Pons (tissue), 1 donor: ENCODE data around the gene FAM83B.
"Not testable (repeated sequence)": the region's sequence is repeated elsewhere in the genome, so short reads cannot be mapped to it uniquely, and the experiment has no call there.

Experiments used
- DNase-seq: peaks from one replicate; pipeline ENCODE4 v3.0.0-alpha.2; 2016; ENCODE audit warnings: low spot score

FAM83B gene

GRCh38 chr6:54846243-54846856 lies at the start of gene FAM83B:
Gene FAM83B, plus strand, starts transcription at chr6:54846771. Its CDS starts 23,476 bp downstream, at chr6:54870247.
- no peak for DNase-seq

DNA sequence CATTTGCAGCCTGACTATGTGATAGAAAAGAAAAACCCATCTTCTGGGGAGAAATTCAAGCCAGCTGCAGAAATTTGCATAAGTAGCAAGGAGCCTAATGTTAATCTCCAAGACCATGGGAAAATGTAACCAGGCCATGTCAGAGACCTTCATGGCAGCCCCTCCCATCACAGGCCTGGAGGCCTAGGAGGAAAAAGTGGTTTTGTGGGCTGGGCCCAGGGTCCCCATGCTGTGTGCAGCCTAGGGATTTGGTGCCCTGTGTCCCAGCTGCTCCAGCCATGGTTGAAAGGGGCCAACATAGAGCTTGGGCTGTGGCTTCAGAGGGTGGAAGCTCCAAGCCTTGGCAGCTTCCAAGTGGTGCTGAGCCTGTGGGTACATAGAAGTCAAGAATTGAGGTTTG lies 49.7 kb upstream of the FAM83B start:
- not testable (repeated sequence) for DNase-seq

DNA sequence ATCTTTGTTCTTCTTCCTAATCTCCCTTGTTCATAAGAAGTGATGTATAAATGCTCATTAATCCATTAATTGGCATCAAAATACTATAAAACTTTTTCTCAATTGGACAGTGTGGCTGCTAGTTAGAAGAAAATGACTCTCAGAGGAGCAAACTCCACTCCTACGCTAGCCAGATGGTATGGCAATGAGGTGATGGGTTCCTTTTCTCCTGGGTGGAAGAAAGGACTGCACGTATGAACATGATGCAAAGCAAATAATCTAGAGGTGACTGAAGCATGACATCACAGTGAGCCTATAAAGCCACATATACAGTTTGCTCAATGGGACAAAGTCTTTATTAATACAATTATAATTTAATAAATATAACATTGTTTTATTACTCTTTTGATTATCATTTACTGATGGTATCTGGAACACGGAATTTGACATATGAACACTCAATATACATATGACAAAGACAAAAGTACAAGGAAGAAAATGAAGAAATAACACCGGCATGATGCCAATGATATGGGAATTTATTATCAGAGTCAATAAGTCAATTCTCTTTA lies 46.4 kb upstream of the FAM83B start:
- DNase-seq: no peak

GRCh38 chr6:54801244-54801643 lies 45.3 kb upstream of the FAM83B start:
- DNase-seq: no peak

DNA sequence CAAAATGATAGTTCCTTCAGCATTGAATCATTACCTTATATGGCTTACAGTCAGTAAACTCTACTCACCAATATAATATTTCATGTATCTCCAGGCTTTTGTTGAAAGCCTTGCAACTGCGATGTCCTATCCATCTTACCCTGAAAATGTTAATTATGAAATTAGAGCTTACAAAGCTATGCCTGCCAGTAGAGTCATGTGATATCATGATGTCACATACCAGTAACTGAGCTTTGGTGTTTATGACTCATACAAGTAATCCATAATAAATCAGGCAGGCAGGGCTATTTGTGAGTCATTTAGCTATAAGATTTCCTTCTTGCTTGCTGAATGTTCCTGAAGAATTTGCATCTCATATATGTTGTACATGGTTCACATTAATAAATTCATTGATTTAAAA lies 44.9 kb upstream of the FAM83B start:
- DNase-seq: no peak

DNA sequence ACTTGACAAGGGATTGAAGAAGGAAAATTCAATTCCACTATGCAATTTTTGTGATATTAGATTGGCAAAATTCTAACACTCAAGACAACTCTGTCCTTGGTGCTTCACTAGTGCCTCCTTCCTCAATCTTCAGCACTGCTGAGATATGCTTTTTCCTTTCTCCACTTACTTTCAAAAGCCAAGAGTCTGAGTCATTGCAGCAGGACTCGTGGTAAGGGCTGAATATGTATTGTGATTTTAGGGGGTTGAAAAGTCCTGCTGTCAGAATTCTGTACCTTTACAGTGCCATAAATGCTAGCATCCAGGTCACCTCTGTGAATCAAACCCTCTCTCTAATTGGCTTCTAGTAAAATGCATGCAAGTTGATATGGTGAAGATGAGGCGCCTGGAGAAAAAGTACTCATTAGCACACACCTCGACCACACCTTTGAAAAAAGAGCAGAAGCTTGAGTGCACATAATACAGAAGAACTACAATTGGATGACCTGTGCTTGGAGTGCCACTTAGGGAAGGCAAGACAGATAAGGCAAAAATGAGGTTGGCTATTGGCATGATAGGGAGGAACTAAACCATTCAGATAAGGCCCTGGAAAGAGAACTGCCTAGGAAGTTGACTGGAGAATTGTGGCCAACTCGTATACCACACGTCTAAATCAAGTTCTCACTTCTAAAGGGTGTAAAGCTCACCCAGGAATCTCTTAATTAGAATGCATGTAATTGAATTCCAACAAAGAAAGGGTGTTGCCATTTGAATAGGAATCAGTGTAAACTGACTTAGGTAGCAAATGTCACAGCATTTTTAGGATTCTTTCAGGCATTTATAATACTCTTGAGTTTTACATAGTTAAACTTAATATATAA lies 43.6 kb upstream of the FAM83B start:
- peak; percentile 17 for DNase-seq

DNA sequence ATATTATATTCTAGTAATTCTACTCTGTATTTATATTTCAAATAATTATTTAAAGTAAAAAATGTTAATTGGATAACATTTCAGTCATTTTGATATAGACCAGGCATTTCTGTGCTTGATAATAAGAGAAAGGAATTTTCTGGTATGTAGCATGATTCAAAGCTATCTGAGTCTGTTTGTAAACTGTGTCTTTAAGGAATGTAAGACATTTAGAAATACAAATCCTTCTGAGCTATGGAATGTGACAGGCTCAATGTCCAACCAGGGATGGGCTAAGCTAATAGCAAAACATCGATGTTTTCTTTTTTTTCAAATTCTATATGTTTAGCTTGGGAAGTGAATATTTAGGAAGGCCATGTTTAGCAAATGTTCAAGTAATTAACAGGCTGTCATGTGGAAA lies 41.5 kb upstream of the FAM83B start:
- no peak for DNase-seq

- DNase-seq: no peak
These were observed 36.4 kb upstream of the FAM83B start for GRCh38 chr6:54810147-54810546.

DNA sequence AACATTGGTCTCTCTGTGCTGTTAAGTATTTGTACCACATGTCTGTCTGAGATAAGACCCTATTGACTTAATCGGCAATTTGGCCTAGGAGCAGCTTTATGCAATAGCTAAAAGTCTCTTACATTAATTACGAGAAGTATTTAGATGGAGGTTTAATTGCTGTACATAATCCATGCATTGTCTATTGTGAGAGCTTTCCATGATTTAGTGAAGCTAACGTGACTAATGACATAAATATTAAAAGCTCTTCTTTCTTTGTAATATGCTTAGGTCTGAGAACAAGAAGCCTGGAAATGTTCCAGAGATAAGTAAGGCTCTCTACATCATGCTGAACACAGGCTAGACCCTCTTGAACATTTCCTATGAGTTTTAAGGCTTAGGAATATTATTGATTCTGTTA lies 32.7 kb upstream of the FAM83B start:
- DNase-seq: no peak

DNA sequence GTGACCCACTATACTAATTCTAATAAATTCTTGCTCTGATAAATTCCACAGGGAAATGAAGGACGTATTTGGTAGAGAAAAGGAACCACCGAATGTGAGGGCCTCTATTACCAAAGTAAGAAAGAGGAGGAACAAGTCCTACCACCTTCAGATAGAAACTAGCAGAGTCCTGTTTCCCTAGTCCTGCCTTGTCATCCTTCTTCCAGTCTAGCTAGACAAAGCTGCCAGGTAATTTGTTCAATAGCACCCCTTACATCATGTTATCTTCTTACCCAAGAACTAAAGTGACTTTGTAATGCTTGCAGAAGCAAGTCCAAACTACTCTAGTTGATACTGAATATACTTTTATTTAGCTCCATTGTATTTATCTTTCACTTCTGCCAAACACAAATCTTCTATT lies 29.3 kb upstream of the FAM83B start:
- no peak for DNase-seq

- no peak for DNase-seq
These were observed 28.7 kb upstream of the FAM83B start for GRCh38 chr6:54817834-54818233.

GRCh38 chr6:54824225-54824624 lies 22.3 kb upstream of the FAM83B start:
- DNase-seq: not testable (repeated sequence)

DNA sequence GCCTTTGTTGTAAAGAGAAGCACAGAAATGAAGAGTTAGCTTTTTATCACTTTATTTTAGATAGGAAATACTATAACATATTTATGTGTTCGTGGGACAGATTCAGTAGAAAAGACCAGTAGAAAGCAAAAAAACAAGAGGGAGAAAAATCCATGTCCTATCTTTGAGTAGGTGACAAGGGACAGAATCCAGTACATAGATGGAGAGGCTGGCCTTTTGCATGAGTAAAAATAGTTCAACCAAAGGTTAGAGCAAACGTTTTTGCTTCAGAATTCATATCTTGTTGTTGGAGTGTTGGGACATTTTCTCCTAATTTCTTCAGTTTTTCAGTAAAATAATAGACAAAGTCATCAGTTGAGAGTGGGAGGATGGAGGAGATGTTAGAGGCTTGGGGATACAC lies 19.6 kb upstream of the FAM83B start:
- no peak for DNase-seq

DNA sequence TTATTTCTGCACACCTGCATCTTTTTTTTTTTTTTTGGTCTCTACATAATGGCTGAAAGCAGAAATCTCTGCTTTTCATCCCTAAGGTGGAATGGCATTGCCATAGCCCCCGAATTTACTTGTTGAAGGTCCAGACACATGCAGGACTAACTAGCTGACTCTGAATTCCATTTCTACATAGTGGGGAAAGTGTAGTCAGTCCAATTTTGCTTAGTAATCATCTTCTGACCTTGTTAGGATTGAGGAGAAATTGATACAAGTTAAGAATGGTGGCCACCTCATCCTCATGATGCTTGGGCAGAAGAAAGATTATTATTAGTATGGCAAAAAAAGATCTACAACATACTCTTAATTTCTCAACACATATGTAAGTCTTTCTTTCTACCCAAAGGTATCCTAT lies 16.4 kb upstream of the FAM83B start:
- no peak for DNase-seq

DNA sequence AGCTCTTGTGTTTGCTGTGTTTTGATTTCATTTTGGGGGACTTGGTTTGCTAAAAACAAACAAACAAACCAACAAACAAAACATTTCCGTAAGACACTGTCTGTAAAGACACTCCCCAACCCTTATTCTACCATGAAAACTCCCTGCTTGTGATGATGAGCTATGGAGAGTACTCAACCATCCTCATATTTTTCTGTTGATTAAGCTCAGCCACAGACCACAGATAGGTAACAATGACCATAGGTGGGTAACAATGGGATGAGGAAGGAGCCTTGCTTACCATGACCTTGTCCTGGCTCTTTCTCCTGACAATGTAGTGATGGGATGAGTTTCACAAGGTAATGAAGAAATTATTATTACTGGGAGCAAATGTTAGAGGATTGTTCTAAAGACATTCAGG lies 11.4 kb upstream of the FAM83B start:
- no peak for DNase-seq

DNA sequence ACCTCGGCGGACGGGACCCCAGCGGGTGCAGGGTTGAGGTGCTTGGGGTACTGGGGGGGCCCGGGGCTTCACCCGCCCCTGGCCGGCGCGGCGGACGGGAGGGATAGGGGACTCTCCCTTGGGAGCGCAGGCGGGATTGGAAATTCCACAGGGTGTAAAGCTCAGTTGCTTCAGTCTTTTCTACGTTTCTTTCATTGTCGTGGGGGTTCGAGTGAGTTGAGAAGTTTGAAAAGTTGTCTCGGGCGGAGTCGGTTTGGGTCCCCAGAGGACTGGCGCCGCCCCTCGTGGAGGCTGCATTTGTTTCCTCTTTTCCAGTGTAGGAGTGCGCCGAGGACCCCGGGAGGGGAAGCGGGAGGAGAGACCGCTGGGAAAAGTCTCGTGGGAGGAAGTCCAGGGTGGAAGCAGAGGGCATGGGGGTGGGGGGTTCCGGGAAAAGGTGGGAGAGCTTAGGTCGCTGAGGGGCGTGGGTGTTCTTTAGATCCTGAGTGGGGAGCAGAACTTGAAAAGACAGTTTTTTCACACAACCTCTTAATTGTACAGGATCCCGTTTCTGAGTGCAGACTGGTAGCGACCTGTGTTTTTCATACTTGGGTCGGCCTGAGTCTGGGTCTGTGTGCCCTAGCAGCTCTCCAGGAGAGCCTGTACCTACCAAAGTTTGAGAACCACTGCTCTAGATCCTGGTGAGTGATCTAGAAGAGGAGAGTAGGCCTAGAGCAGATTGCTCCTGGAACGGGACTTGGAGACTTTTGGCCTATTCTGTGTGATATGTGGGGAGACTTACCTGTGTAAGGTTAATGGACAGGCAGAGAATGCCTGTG lies 495 bp downstream of the FAM83B start:
- no peak for DNase-seq

DNA sequence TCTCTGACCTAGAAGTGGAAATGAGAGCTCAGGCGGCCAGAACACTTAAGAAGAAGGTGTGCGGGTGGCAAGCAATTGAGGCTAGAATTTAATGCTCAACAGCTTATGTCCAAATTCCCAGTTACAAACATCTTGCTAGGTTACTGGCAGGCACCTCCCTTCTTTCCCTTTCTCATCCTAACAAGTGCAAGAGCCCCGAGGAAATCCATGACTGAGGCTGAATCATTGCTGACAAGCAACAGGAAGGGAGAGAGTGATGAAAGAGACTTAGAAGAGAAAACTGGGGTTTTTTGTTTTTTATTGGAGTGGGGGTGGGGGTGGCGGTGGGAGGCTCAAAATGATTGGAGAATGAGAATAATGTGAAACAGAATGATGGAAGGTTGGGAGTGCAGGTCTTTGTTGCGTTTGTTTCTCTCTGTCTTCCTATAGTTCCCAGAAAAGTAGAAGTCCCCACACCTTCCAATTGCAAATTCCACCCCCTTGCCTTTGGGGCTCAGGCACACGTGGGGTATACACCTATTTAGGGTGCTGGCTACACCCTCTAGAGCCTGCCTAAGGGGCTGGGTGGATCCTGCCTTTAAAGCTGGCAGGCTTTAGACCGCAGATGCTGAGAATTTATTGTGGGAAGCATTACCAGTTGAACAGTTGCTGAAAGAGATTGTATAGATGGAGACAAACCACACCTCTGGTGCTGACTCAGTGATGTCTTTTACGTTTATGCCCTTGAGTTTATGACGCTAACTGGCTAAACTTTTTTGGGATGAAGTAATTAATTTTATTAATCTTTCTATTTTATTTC lies 1.4 kb downstream of the FAM83B start:
- no peak for DNase-seq

DNA sequence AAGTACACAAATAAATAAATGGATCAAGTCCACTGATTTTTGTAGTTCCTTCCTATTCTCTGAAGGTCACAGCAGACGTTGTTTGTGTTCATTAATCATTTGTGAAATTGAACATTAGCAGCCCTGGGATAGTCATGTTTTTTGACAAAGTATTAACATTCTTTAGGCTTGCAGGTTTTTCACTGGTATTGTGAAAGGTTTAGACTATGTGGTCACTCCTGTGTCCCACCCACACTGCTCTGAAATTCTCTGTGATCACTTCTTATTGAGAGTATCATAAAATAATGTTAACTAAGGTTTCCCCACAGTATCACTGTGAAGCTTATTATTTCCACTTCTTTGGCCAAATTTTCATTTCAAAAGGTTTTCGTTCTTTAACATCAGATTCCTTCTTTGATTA lies 3.5 kb downstream of the FAM83B start:
- no peak for DNase-seq

DNA sequence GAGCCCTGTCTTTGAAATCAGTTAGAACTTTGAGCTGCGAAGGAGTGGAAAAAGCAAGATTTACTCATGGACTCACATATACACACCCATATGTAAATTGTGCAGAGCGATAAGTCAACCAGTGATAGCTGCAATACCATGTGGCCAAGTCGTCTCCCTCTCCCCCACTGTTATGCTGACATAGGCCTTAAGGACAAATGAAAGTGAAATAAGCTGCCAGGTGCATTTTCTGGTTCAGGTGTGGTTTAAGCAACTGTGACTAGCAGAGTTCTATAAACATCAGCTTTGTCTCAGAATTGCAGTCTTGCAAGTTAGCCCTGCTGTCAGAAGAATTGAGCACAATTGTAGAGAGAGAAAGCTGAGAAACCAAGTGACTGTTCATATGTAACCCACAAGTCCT lies 9.6 kb downstream of the FAM83B start:
- no peak for DNase-seq

DNA sequence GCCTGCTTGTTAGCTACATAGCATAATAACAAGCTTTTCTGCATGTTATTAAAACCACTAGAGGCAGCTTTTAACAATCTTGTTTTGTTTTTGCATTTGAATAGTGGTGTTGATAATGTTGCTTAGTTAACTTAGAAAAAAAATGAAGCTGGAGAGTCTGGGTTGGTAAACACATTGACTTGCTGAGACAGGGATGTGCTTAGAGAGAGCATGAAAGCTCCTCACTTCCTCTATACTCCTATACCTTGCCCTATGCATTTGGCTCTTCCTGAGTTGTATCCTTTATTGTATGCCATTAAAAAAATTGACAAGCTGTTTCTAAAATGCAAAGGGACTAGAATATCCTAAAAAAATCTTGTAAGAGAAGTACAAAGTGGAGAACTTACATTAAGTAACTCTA lies 13.6 kb downstream of the FAM83B start:
- no peak for DNase-seq

GRCh38 chr6:54860739-54861138 lies 14.2 kb downstream of the FAM83B start:
- no peak for DNase-seq
